ENCODE results near the gene VAPA.
"Not testable (repeated sequence)": the region's sequence is repeated elsewhere in the genome, so short reads cannot be mapped to it uniquely, and the experiment has no call there.

VAPA gene

DNA sequence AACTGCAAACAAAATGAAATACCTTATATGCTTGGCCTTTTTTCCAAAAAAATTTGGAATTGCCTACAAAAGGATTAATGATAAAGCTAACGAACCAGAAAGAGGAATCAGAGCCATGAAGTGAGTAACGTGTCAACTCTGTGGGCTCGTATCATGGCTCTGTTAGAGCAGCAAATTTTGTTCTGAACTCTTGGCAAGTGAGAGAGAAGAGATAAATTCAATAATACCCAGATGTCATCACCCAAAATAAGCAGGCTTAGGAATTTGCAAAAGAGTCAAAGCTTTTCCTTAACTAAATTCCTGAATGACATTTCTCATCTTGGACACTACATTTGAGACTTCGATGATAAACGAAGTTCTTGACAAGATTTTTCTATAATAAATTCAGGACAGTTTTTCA lies 23.6 kb upstream of the VAPA start:
- H3K27ac ChIP-seq: no peak overlapping the region
- TF ChIP-seq CTCF (IDR thresholded peaks at IDR 0.05): no peak
- TF ChIP-seq ZFX (IDR thresholded peaks at IDR 0.05; ENCODE audit: borderline replicate concordance): no peak

- H3K27ac ChIP-seq: no peak overlapping the region
- no peak for TF ChIP-seq ZFX (IDR thresholded peaks at IDR 0.05; ENCODE audit: borderline replicate concordance)
- TF ChIP-seq CTCF (IDR thresholded peaks at IDR 0.05): no peak
These were observed 22.9 kb upstream of the VAPA start for GRCh38 chr18:9890957-9891356.

- not testable (repeated sequence) for H3K27ac ChIP-seq
These were observed 22.3 kb upstream of the VAPA start for GRCh38 chr18:9891515-9891914.

GRCh38 chr18:9894454-9895068 lies 19.3 kb upstream of the VAPA start:
- TF ChIP-seq ZFX (IDR thresholded peaks at IDR 0.05; ENCODE audit: borderline replicate concordance): no peak
- no peak for TF ChIP-seq CTCF (IDR thresholded peaks at IDR 0.05)
- H3K27ac ChIP-seq: no peak overlapping the region

DNA sequence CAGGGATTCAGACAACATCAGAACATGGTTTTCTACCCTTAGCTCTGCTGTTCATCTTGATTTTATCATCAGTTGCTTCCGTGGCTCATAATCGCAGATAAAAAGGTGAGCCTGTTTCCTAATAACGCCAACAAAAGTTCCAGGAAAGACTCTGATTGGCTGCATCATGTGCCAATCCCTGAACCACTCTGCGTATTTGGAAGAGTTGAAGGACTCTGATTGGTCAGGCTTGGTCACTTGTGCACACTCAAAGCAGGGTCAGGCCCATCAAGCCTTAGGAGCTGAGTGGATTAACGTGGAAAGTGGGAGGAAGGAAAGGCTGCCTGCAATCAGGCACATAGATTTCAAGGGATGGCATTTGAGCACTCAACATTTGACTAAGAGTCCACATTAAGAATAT lies 16.7 kb upstream of the VAPA start:
- no peak for TF ChIP-seq ZFX (IDR thresholded peaks at IDR 0.05; ENCODE audit: borderline replicate concordance)
- no peak for TF ChIP-seq CTCF (IDR thresholded peaks at IDR 0.05)
- H3K27ac ChIP-seq: no peak overlapping the region

- H3K27ac ChIP-seq: not testable (repeated sequence)
These were observed 16.0 kb upstream of the VAPA start for GRCh38 chr18:9897787-9898291.

DNA sequence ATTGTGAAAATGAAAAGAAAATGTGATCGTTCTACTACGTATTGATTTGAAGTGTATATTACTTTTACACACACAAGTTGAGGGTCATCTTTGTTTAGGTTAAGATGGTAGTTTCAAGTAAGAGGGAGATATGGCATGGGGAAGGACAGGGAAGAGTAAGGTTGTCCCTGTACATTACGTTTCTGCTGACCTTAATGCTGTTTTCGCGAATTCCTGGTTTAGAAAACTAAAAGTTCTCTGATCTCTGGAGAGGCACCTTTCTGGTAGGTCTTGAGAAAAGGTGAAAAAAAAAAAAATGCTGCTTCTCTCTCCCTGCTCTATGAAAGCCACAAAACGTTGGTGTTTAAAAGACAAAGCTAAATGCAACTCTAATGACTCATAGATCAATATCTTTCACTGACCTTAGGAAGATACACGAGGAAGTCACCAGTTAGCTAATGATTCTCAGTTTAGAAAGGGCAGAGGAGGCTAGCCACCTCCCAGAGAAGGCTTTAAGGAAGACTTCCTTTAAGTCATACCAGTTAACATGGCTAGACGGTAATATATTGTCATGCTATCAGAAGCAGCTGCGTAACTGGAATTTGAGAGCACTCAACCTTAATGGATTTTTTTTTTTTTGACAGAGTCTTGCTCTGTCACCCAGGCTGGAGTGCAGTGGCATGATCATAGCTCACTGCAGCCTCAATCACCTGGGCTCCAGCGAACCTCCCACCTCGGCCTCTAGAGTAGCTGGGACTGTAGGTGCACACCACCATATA lies 14.8 kb upstream of the VAPA start:
- no peak overlapping the region for H3K27ac ChIP-seq

DNA sequence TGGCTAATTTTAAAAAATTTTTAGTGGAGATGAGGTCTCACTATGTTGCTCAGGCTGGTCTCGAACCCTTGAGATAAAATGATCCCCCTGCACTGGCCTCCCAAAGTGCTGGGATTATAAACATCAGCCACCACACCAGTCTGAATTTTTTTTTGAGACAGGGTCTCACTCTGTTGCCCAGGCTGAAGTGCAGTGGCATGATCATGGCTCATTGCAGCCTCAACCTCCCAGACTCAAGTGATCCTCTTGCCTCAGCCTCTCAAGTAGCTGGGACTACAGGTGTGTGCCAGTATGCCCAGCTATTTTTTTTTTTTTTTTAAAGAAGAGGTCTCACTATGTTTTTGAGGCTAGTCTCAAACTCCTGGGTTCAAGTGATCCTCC lies 14.3 kb upstream of the VAPA start:
- H3K27ac ChIP-seq: not testable (repeated sequence)

More for the DNA sequence above, 14.8 kb upstream of the VAPA start:
- TF ChIP-seq ZFX (IDR thresholded peaks at IDR 0.05; ENCODE audit: borderline replicate concordance): no peak
- no peak for TF ChIP-seq CTCF (IDR thresholded peaks at IDR 0.05)

DNA sequence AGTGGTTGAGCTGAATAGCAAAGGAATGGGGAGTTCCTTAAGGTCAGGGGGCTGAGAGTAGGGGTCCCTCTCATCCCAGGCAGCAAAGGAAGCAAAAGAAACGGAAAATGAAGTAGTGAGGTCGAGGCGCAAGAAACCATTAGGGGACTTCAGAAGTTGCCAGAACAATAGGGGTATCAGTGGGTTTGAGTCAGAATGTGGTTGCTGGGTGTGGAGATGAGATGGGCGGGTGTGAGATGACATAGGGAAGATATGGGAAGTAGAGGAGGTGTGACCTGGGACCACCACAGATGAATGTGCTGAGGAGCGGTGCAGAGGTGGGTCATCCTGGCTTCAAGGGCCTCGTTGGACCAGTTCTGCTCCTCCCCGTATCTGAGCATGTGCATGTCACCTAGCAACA lies 13.1 kb upstream of the VAPA start:
- no peak overlapping the region for H3K27ac ChIP-seq
- no peak for TF ChIP-seq CTCF (IDR thresholded peaks at IDR 0.05)
- TF ChIP-seq ZFX (IDR thresholded peaks at IDR 0.05; ENCODE audit: borderline replicate concordance): no peak

All from 22Rv1 (cell line).